ENCODE results near the gene TMEM50A. TPM values are rescaled to one million over a fixed set of nuclear protein-coding genes. Genes with fewer than 3 reads are reported as not detected.

The TMEM50A gene
- total and polyA plus RNA-seq, 2 donors (not counting 1 experiment from before 2014, with no cell fraction given), result 20.7 to 62.6 TPM

- Mint-ChIP-seq H3K9me3 (ENCODE audit: insufficient read depth) (no peaks in the 10 kb centered on the region), H3K27me3 (no peaks in the 10 kb centered on the region), H3K4me1 (no peaks in the 10 kb centered on the region), H3K4me3 (no peak overlapping the region), H3K27ac (no peak overlapping the region)
- no peak overlapping the region for H3K9ac ChIP-seq (ENCODE audit: low read length)
- no peak for TF ChIP-seq EZH2 (IDR thresholded peaks at IDR 0.05; ENCODE audit: borderline replicate concordance, insufficient read depth, low read depth, low read length, poor library complexity, severe bottlenecking)
- TF ChIP-seq, protein P1, sequence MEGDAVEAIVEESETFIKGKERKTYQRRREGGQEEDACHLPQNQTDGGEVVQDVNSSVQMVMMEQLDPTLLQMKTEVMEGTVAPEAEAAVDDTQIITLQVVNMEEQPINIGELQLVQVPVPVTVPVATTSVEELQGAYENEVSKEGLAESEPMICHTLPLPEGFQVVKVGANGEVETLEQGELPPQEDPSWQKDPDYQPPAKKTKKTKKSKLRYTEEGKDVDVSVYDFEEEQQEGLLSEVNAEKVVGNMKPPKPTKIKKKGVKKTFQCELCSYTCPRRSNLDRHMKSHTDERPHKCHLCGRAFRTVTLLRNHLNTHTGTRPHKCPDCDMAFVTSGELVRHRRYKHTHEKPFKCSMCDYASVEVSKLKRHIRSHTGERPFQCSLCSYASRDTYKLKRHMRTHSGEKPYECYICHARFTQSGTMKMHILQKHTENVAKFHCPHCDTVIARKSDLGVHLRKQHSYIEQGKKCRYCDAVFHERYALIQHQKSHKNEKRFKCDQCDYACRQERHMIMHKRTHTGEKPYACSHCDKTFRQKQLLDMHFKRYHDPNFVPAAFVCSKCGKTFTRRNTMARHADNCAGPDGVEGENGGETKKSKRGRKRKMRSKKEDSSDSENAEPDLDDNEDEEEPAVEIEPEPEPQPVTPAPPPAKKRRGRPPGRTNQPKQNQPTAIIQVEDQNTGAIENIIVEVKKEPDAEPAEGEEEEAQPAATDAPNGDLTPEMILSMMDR (IDR thresholded peaks at IDR 0.05), result no peak
- H4K20me1 ChIP-seq (ENCODE audit: control insufficient read depth, insufficient read depth, low read length, poor library complexity, severe bottlenecking), result peaks cover 22% of the 10 kb centered on the region
- H3K4me3 ChIP-seq (ENCODE audit: control extremely low read depth in 1 of 5, extremely low read depth in 1 of 5, insufficient read depth in 1 of 5, low read depth in 2 of 5, low read length in 4 of 5), result no peak overlapping the region
- CTCF ChIA-PET, result interaction anchor here (0.6 kb wide), 1 partner anchor 797 kb away, joined by 3 read pairs; no protein-coding TSS in a partner anchor
- ATAC-seq (ENCODE audit: low read depth) (no peak), DNase-seq (no peak)
- WGBS (ENCODE audit: insufficient coverage), result no CpG with 5 or more reads among the region's 3 CpGs
- intact Hi-C loops (cut with micrococcal nuclease), result no loop called here
- H3K9me3 ChIP-seq (ENCODE audit: control extremely low read depth in 1 of 3, control insufficient read depth in 2 of 3, insufficient read depth in 1 of 3, low read length in 2 of 3), result no peaks in the 10 kb centered on the region
- POLR2A ChIA-PET, result no interaction called here
- H3K79me2 ChIP-seq (ENCODE audit: control insufficient read depth, insufficient read depth, low read length), result peaks cover 44% of the 10 kb centered on the region
- H3K36me3 ChIP-seq (replicated peaks in 1 of 2; ENCODE audit: control extremely low read depth in 1 of 2, control insufficient read depth in 1 of 2, extremely low read depth in 1 of 2, insufficient read depth in 2 of 2, low read length in 1 of 2), result peaks cover 6 to 32% of the 10 kb centered on the region in 2 experiments
- H3K27me3 ChIP-seq (replicated peaks in 1 of 4; ENCODE audit: control extremely low read depth in 1 of 4, control insufficient read depth in 3 of 4, insufficient read depth in 4 of 4, low read length in 3 of 4), result no peaks in the 10 kb centered on the region
- no peak overlapping the region for H3K4me2 ChIP-seq (replicated peaks; ENCODE audit: low read depth, low read length, poor library complexity, severe bottlenecking)
- H3K27ac ChIP-seq (ENCODE audit: low read length in 2 of 2), result no peak overlapping the region
- no peak overlapping the region for H2AFZ ChIP-seq (ENCODE audit: insufficient read depth, low read depth, low read length, poor library complexity, severe bottlenecking)
- H3K4me1 ChIP-seq (ENCODE audit: control insufficient read depth in 2 of 2, insufficient read depth in 2 of 2, low read length in 2 of 2), result no peaks in the 10 kb centered on the region
These were observed 11.5 kb downstream of the TMEM50A start for GRCh38 chr1:25349606-25350005.

DNA sequence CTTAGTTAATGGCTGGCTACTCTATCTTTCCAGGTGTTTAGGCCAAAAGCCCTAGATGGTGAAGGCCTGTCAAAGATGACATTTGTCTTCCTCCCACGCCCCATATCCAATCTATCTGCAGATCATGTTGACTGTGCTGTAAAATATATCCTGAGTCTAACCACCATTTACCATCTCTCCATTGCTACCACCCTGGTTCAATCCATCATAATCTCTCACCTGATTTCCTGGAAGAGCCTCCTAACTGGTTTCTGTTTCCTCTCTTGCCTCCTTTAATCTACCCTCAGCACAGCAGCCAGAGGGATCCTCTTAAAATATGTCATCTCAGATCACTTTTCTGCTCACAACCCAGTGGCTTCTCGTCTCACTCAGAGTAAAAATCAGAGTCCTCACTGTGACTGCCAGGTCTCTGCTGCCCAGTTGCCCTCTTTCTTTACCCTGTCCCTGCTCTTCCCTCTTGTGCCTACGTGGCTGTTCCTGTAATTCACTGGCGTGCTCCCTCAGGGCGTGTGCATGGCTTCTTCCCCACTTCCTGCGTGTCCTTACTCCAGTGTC, 17.8 kb downstream of the TMEM50A start:
- Histone ChIP-seq H3K4me1 (ENCODE audit: control insufficient read depth in 2 of 2, insufficient read depth in 2 of 2, low read length in 2 of 2) (no peaks in the 10 kb centered on the region), H3K9me3 (ENCODE audit: control extremely low read depth in 1 of 3, control insufficient read depth in 2 of 3, insufficient read depth in 1 of 3, low read length in 2 of 3) (no peaks in the 10 kb centered on the region), H3K4me2 (replicated peaks; ENCODE audit: low read depth, low read length, poor library complexity, severe bottlenecking) (no peak overlapping the region), H3K4me3 (ENCODE audit: control extremely low read depth in 1 of 5, extremely low read depth in 1 of 5, insufficient read depth in 1 of 5, low read depth in 2 of 5, low read length in 4 of 5) (no peak overlapping the region), H2AFZ (ENCODE audit: insufficient read depth, low read depth, low read length, poor library complexity, severe bottlenecking) (no peak overlapping the region), H3K79me2 (ENCODE audit: control insufficient read depth, insufficient read depth, low read length) (peaks cover 1% of the 10 kb centered on the region), H3K27ac (ENCODE audit: low read length in 2 of 2) (no peak overlapping the region), H3K9ac (ENCODE audit: low read length) (no peak overlapping the region), H3K36me3 (replicated peaks in 1 of 2; ENCODE audit: control extremely low read depth in 1 of 2, control insufficient read depth in 1 of 2, extremely low read depth in 1 of 2, insufficient read depth in 2 of 2, low read length in 1 of 2) (peaks cover 1 to 49% of the 10 kb centered on the region in 2 experiments), H3K27me3 (replicated peaks in 1 of 4; ENCODE audit: control extremely low read depth in 1 of 4, control insufficient read depth in 3 of 4, insufficient read depth in 4 of 4, low read length in 3 of 4) (no peaks in the 10 kb centered on the region), H4K20me1 (ENCODE audit: control insufficient read depth, insufficient read depth, low read length, poor library complexity, severe bottlenecking) (peaks cover 20% of the 10 kb centered on the region)
- WGBS (ENCODE audit: insufficient coverage), result 95% methylated on average over 5 of the region's 6 CpGs
- CTCF ChIA-PET, result no interaction called here
- TF ChIP-seq, protein P1 (IDR thresholded peaks at IDR 0.05), result no peak
- TF ChIP-seq EZH2 (IDR thresholded peaks at IDR 0.05; ENCODE audit: borderline replicate concordance, insufficient read depth, low read depth, low read length, poor library complexity, severe bottlenecking), result no peak
- Mint-ChIP-seq H3K27me3 (no peaks in the 10 kb centered on the region), H3K4me1 (peaks cover 2% of the 10 kb centered on the region), H3K4me3 (no peak overlapping the region), H3K9me3 (ENCODE audit: insufficient read depth) (no peaks in the 10 kb centered on the region), H3K27ac (no peak overlapping the region)
- intact Hi-C loops (cut with micrococcal nuclease), result no loop called here
- DNase-seq, result no peak
- POLR2A ChIA-PET, result no interaction called here
- ATAC-seq (ENCODE audit: low read depth), result no peak
